GM19372 (cell line): ENCODE results near the gene ZDHHC23.
A peak's percentile ranks its signal among the peaks of the same experiment; 100 is the strongest.

ENCODE experiments used
- ATAC-seq: cut with Tn5 transposase; IDR thresholded peaks from one replicate; pipeline ENCODE4 v1.9.1; 2021; ENCODE audit warnings: mild to moderate bottlenecking, low read depth, moderate library complexity; ENCODE audit not compliant: unreplicated experiment

The ZDHHC23 gene

DNA sequence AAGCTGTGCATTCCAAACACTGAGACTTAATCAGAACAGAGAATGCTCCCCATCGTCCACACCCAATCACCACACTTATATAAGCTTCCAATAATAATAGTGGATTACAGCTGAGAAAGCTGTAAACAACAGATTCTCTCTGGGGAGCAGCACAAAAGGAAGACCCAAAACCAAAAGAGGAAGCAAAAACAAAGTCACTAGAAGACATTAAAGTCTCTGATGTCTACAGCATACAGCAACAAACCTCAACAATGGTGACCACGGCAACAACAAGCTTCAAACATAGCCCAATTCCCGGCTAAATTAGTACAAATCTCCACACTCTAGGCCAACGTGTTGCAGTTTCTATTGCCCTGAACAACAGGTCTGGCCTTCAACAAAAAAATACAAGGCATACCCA, 37.7 kb downstream of the ZDHHC23 start:
- peak; percentile 80 for ATAC-seq

DNA sequence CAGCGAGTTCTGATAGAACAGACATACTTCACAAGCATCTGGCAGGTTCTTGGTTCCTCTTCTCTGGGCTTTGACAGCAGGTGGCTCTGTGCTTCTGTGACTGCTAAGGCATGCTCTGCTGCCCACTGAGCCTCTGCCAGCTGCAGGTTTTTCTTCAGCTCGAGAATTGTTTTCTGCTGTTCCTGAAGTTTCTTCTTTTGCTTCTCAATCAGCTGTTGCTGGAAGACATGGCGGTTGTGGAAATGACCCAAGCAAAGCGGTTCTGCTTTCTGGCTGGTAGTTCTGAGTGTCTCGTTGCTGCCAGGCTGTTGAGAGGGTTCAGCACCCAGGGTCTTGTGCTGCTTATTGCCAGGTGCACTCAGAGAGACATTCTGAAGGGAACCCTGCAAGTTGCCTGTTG, 57.7 kb downstream of the ZDHHC23 start:
- peak; percentile 82 for ATAC-seq

DNA sequence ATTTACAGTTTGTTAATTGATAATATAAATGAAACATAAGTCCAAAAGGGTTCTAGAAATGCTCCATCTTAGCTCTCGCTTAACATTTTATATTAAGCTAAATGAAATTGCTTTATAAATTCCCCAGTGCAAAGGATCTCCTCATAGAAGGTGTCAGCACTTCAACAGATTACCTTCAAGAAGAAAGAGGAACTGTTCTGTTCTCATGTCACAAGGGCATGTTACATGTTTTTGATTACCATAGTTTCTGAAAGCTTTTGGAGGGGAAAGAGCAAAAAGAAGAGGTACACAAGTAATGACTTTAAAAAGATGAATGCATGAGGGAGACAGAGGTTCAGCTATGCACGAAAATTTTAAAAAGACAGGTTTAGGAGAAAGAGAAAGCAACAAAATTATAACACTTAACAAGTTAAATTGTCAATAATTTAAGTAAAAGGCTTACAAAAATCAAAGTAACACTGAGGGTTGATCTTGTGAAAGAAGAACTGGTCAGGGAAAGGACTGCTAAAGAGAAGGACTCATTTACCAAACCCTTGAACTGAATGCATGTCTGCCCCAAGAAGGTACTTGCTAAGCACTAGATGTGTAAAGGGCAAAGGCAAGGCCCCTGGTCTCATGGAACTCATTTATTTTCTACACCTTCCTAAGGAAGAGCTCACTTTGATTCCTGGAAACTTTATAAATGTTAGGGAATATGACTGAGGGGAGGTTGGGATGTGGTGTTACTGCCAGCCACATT, 63.4 kb downstream of the ZDHHC23 start:
- ATAC-seq, result peak; percentile 76
